GM12878 (cell line): ENCODE measurements around the gene PITPNM1. TPM values are rescaled to one million over a fixed set of nuclear protein-coding genes. Genes with fewer than 3 reads are reported as not detected.

Source experiments
- ATAC-seq: fragments of 200-7000 bp; cut with Tn5 transposase; 3 replicates; pipeline ENCODE4 v1.9.1; 2020; ENCODE audit warnings: mild to moderate bottlenecking, moderate library complexity
- BruUV-seq: library from RNA; stranded (reverse); fragments of 400-500 nt; replicated peaks from 2 replicates; lab custom pipeline; 2021; lab: Mats Ljungman, UMichigan
- CTCF ChIA-PET: fragments of 300-600 bp; sonication (Branson Sonifier 250); formaldehyde crosslinking; extraction: SDS; loops from one replicate; lab custom pipeline; 2021; ENCODE audit warnings: inconsistent platforms; lab: Yijun Ruan, JAX
- POLR2A ChIA-PET: fragments of 350-600 bp; formaldehyde crosslinking; extraction: SDS; loops from one replicate; lab custom pipeline; 2021; ENCODE audit warnings: inconsistent platforms; lab: Charles Lee
- RAD21 ChIA-PET: fragments of 300-600 bp; sonication (Branson Sonifier 250); formaldehyde crosslinking; loops from one replicate; lab custom pipeline; 2023; ENCODE audit warnings: antibody characterized with exemption; ENCODE audit not compliant: unreplicated experiment; lab: Charles Lee
- SMC1A ChIA-PET: fragments of 300-600 bp; sonication (Branson Sonifier 250); formaldehyde crosslinking; loops from one replicate; lab custom pipeline; 2023; ENCODE audit not compliant: unreplicated experiment, uncharacterized antibody; lab: Charles Lee
- DNase-seq: peaks from one replicate; pipeline ENCODE4 v3.0.0-alpha.2; 2011; ENCODE audit warnings: low read depth, low spot score
- FAIRE-seq: peaks from 3 replicates; lab custom pipeline; 2011; peaks lifted over from hg19 to GRCh38; lab: Jason Lieb, UNC
- H2AFZ ChIP-seq: 2 replicates; pipeline ENCODE4 v1.6.0; 2011; ENCODE audit warnings: low read depth, low read length, control low read depth; ENCODE audit not compliant: control insufficient read depth
- H3K27ac ChIP-seq: 2 replicates; pipeline ENCODE4 v1.5.1; 2011; ENCODE audit warnings: control low read depth; ENCODE audit not compliant: control insufficient read depth, insufficient read depth
- H3K27me3 ChIP-seq, 2 experiments: replicated peaks in 1 of 2; 2 replicates each; pipeline versions ENCODE4 v1.6.0 to v1.6.1; 2011; ENCODE audit warnings: low read length in 1 of 2; ENCODE audit not compliant: control insufficient read depth in 2 of 2, insufficient read depth in 2 of 2
- H3K36me3 ChIP-seq, 2 experiments: 2 replicates each; pipeline ENCODE4 v1.5.1; 2011; ENCODE audit warnings: low read length in 1 of 2; ENCODE audit not compliant: control insufficient read depth in 2 of 2, insufficient read depth in 2 of 2
- H3K4me1 ChIP-seq: 2 replicates; pipeline ENCODE4 v1.6.1; 2011; ENCODE audit warnings: mild to moderate bottlenecking, low read length, moderate library complexity, mixed read lengths; ENCODE audit not compliant: control insufficient read depth, insufficient read depth
- H3K4me2 ChIP-seq: 2 replicates; pipeline ENCODE4 v1.6.0; 2011; ENCODE audit warnings: control low read depth; ENCODE audit not compliant: control insufficient read depth, insufficient read depth
- H3K4me3 ChIP-seq: fragments of 200-600 bp; sonication (generic); 2 replicates; pipeline ENCODE4 v1.5.1; 2016
- H3K79me2 ChIP-seq: 2 replicates; pipeline ENCODE4 v1.6.0; 2011; ENCODE audit warnings: low read length; ENCODE audit not compliant: control insufficient read depth, insufficient read depth
- H3K9ac ChIP-seq: 2 replicates; pipeline ENCODE4 v1.8.0; 2011; ENCODE audit warnings: low read length, control low read depth, mixed read lengths; ENCODE audit not compliant: control insufficient read depth, insufficient read depth
- H3K9me3 ChIP-seq: replicated peaks from 3 replicates; pipeline ENCODE4 v1.5.1; 2011; ENCODE audit warnings: mild to moderate bottlenecking, low read length; ENCODE audit not compliant: control insufficient read depth, insufficient read depth
- H4K20me1 ChIP-seq: 2 replicates; pipeline ENCODE4 v1.6.0; 2011; ENCODE audit not compliant: control insufficient read depth, insufficient read depth
- BMI1 ChIP-seq: fragments of 450-650 bp; IDR thresholded peaks from 2 replicates; pipeline ENCODE4 v1.6.1; 2016; ENCODE audit warnings: mild to moderate bottlenecking, moderate library complexity, borderline replicate concordance
- IRF4 ChIP-seq: IDR thresholded peaks from 2 replicates; pipeline ENCODE4 v1.6.1; 2011; ENCODE audit warnings: low read depth, low read length
- KDM1A ChIP-seq: fragments of 200-600 bp; sonication (generic); IDR thresholded peaks from 2 replicates; pipeline ENCODE4 v1.6.1; 2016; ENCODE audit warnings: borderline replicate concordance
- PAX8 ChIP-seq: fragments of 450-650 bp; IDR thresholded peaks from 2 replicates; pipeline ENCODE4 v1.6.1; 2017; ENCODE audit warnings: mild to moderate bottlenecking, moderate library complexity
- PBX3 ChIP-seq: IDR thresholded peaks from 2 replicates; pipeline ENCODE4 v1.6.1; 2011; ENCODE audit warnings: mild to moderate bottlenecking, low read depth, low read length, moderate library complexity; ENCODE audit not compliant: insufficient replicate concordance
- PKNOX1 ChIP-seq: fragments of 450-650 bp; IDR thresholded peaks from 2 replicates; pipeline ENCODE4 v1.6.1; 2016; ENCODE audit warnings: mild to moderate bottlenecking
- POLR2A ChIP-seq: IDR thresholded peaks from 2 replicates; pipeline ENCODE4 v1.6.1; 2011; ENCODE audit warnings: low read depth, mild to moderate bottlenecking, low read length
- POLR2AphosphoS2 ChIP-seq: IDR thresholded peaks from 2 replicates; pipeline ENCODE4 v1.6.1; 2011; ENCODE audit warnings: low read depth, mild to moderate bottlenecking, low read length, improper control_type of control experiment, moderate library complexity
- RAD21 ChIP-seq: IDR thresholded peaks from 2 replicates; pipeline ENCODE4 v1.6.1; 2011; ENCODE audit warnings: mild to moderate bottlenecking, low read depth, low read length, moderate library complexity; ENCODE audit not compliant: insufficient read depth
- SREBF1 ChIP-seq: IDR thresholded peaks from 2 replicates; pipeline ENCODE4 v1.6.1; 2012; ENCODE audit warnings: mild to moderate bottlenecking, low read length
- SREBF2 ChIP-seq: IDR thresholded peaks from 2 replicates; pipeline ENCODE4 v1.6.1; 2012; ENCODE audit warnings: mild to moderate bottlenecking, low read length
- TAF1 ChIP-seq: IDR thresholded peaks from 2 replicates; pipeline ENCODE4 v1.6.1; 2011; ENCODE audit warnings: mild to moderate bottlenecking, low read depth, low read length, borderline replicate concordance
- TARDBP ChIP-seq: IDR thresholded peaks from 2 replicates; pipeline ENCODE4 v1.6.1; 2016; ENCODE audit warnings: borderline replicate concordance
- YBX1 ChIP-seq: fragments of 450-650 bp; IDR thresholded peaks from 2 replicates; pipeline ENCODE4 v1.6.1; 2016; ENCODE audit warnings: antibody characterized with exemption
- ZBED1 ChIP-seq: IDR thresholded peaks from 2 replicates; pipeline ENCODE4 v1.6.1; 2016; ENCODE audit warnings: borderline replicate concordance
- WGBS: methylation state at CpG from one replicate; pipeline ENCODE4 v1.1.6; 2016; ENCODE audit warnings: low lambda C conversion rate; ENCODE audit not compliant: insufficient replicate concordance, insufficient coverage; ENCODE audit errors: missing lambda C conversion rate; 5-methylcytosine and 5-hydroxymethylcytosine counted together
- in situ Hi-C: fragments of 300-500 bp; cut with MboI; formaldehyde crosslinking; loops from 9 replicates; pipeline ENCODE4 v1.14.3; 2018; ENCODE audit warnings: mixed read lengths
- intact Hi-C: fragments of 100-400 bp; cut with micrococcal nuclease; formaldehyde crosslinking; loops from one replicate; pipeline ENCODE4 v1.14.2; 2022; ENCODE audit not compliant: unreplicated experiment
- polyA plus RNA-seq, 11 experiments: library from polyadenylated mRNA; depleted of rRNA in 4 of 11; unstranded in 6 of 11; stranded (reverse) in 5 of 11; fragments of >200 nt; fragmentation: Nextera tagmentation in 4 of 11; fragmentation: Illumina TruSeq in 1 of 11; extraction: Ambion mirVana in 4 of 11; extraction: Trizol in 1 of 11; gene quantifications; 1 replicate in 1 of 11; 2 replicates in 10 of 11; pipeline versions ENCODE4 v1.2.1 to v1.2.3, GENCODE V29; 2011 to 2016; ENCODE audit warnings: inconsistent platforms in 2 of 11, missing spikeins in 2 of 11, low read depth in 1 of 11
- total RNA-seq, 4 experiments: library from RNA; depleted of rRNA in 3 of 4; stranded (reverse); fragments of >200 nt in 3 of 4; fragmentation: Illumina TruSeq in 1 of 4; extraction: Trizol in 1 of 4; gene quantifications; 2 replicates each; pipeline versions ENCODE4 v1.2.1 to v1.2.3, GENCODE V29; 2013 to 2021

The PITPNM1 gene
- total and polyA plus RNA-seq, 10 of the 15 experiments (the other 5 are each of a cell fraction or from before 2014, with no cell fraction given), result 0.11 to 56.8 (median 16.5) TPM

- in situ Hi-C loops (no loop called here), intact Hi-C loops (no loop called here)
- SMC1A ChIA-PET, result no interaction called here
- Histone ChIP-seq H4K20me1 (no peaks in the 10 kb centered on the region; the same call in 1 of the 2 replicates), H3K9me3 (no peaks in the 10 kb centered on the region), H3K27ac (no peak overlapping the region), H3K4me3 (no peak overlapping the region), H2AFZ (no peak overlapping the region), H3K4me1 (no peaks in the 10 kb centered on the region), H3K9ac (no peak overlapping the region), H3K36me3 (peaks cover 4 to 30% of the 10 kb centered on the region in 2 experiments; a peak in 3 of 4 replicates), H3K27me3 (no peaks in the 10 kb centered on the region), H3K4me2 (no peak overlapping the region), H3K79me2 (no peaks in the 10 kb centered on the region)
- no peak for ATAC-seq
- POLR2A ChIA-PET, result no interaction called here
- CTCF ChIA-PET, result no interaction called here
- FAIRE-seq, result no peak
- TSS peak; percentile 43 for BruUV-seq
- DNase-seq, result no peak
- TF ChIP-seq POLR2A, result 0 out of 2 replicates have a peak, but pooled peaks have one; percentile 3
- no peak for TF ChIP-seq ZBED1
- WGBS, result 97% methylated on average over 53 of the region's 65 CpGs
- RAD21 ChIA-PET, result no interaction called here
These were observed 11.4 kb downstream of the PITPNM1 start for GRCh38 chr11:67493548-67494370.

- peaks cover 4 to 30% of the 10 kb centered on the region in 2 experiments; a peak in 3 of 4 replicates for H3K36me3 ChIP-seq
- TF ChIP-seq KDM1A (no peak), IRF4 (no peak), SREBF1 (no peak), POLR2AphosphoS2 (no peak), SREBF2 (no peak), YBX1 (no peak), PAX8 (no peak), BMI1 (no peak), PBX3 (peak; percentile 10), RAD21 (no peak), PKNOX1 (peak; percentile 59), TAF1 (no peak), TARDBP (no peak)
These were observed 12.2 kb downstream of the PITPNM1 start for GRCh38 chr11:67492801-67493547.

More at GRCh38 chr11:67492801-67493547, 12.2 kb downstream of the PITPNM1 start:
- Histone ChIP-seq H3K27me3 (no peaks in the 10 kb centered on the region), H3K9me3 (no peaks in the 10 kb centered on the region), H4K20me1 (no peaks in the 10 kb centered on the region; the same call in 1 of the 2 replicates), H3K9ac (no peak overlapping the region), H3K4me3 (no peak overlapping the region), H3K4me2 (no peak overlapping the region), H2AFZ (no peak overlapping the region), H3K27ac (no peak overlapping the region), H3K4me1 (peaks cover 2% of the 10 kb centered on the region), H3K79me2 (peaks cover 1% of the 10 kb centered on the region)
- no peak for ATAC-seq
- RAD21 ChIA-PET, result interaction anchor here (0.8 kb wide), 1 partner anchor 92 kb away, joined by 4 read pairs; no protein-coding TSS in a partner anchor
- CTCF ChIA-PET, result interaction anchor here (1.2 kb wide), 1 partner anchor 13 kb away, joined by 5 read pairs; the partner anchor contains the start of gene PITPNM1
- intact Hi-C loops, result no loop called here
- 82% methylated on average over 37 of the region's 46 CpGs for WGBS
- POLR2A ChIA-PET, result no interaction called here
- no TSS peak for BruUV-seq
- SMC1A ChIA-PET, result no interaction called here
- in situ Hi-C loops, result no loop called here
- FAIRE-seq, result no peak
- DNase-seq, result no peak
